HFFc6 (cell line): Measurements from ENCODE around the gene NSD1. TPM values are rescaled to one million over a fixed set of nuclear protein-coding genes. Genes with fewer than 3 reads are reported as not detected.
"Not testable (repeated sequence)": the region's sequence is repeated elsewhere in the genome, so short reads cannot be mapped to it uniquely, and the experiment has no call there.

Experiments
- DNase-seq: peaks from one replicate; pipeline ENCODE4 v3.0.0-alpha.2; 2018
- H3K27ac Mint-ChIP-seq: 2 replicates; pipeline ENCODE4 v1.8.0; 2020; ENCODE audit warnings: mild to moderate bottlenecking, mixed read lengths
- H3K27me3 Mint-ChIP-seq: 2 replicates; pipeline ENCODE4 v1.8.0; 2021; ENCODE audit warnings: mild to moderate bottlenecking, moderate library complexity, mixed read lengths; ENCODE audit not compliant: insufficient read depth
- H3K36me3 Mint-ChIP-seq: 2 replicates; pipeline ENCODE4 v1.8.0; 2021; ENCODE audit warnings: low read depth, mixed read lengths
- H3K4me1 Mint-ChIP-seq: 2 replicates; pipeline ENCODE4 v1.8.0; 2020; ENCODE audit warnings: low read depth, mixed read lengths
- H3K4me3 Mint-ChIP-seq: 2 replicates; pipeline ENCODE4 v1.8.0; 2020; ENCODE audit warnings: mild to moderate bottlenecking, moderate library complexity, mixed read lengths
- H3K9me3 Mint-ChIP-seq: 2 replicates; pipeline ENCODE4 v1.8.0; 2020; ENCODE audit warnings: mild to moderate bottlenecking, mixed read lengths
- CTCF ChIP-seq: fragments of 200-600 bp; sonication (generic); IDR thresholded peaks from 2 replicates; pipeline ENCODE4 v1.5.0; 2021; ENCODE audit warnings: antibody characterized with exemption, mild to moderate bottlenecking
- total RNA-seq, 6 experiments: library from RNA; stranded (reverse); fragmentation: NEBNext Ultra II Directional; extraction: Animal tissue kit (Norgen Biotek cat#: 25700); gene quantifications; 2 replicates in 1 of 6; 3 replicates in 5 of 6; pipeline ENCODE4 v1.2.3, GENCODE V29; 2021

Gene NSD1
- total RNA-seq, 6 experiments from 2014 or later, result 42.6 to 56.4 (median 48.4) TPM

- H3K36me3 Mint-ChIP-seq, result peaks cover 45% of the 10 kb centered on the region
- H3K9me3 Mint-ChIP-seq, result no peaks in the 10 kb centered on the region
- no peak for TF ChIP-seq CTCF
- peaks cover 46% of the 10 kb centered on the region for H3K4me1 Mint-ChIP-seq
- DNase-seq, result no peak
- H3K27me3 Mint-ChIP-seq, result no peaks in the 10 kb centered on the region
- no peak overlapping the region for H3K4me3 Mint-ChIP-seq
- peak overlapping the region; percentile 4 for H3K27ac Mint-ChIP-seq
These were observed 6.7 kb downstream of the NSD1 start for GRCh38 chr5:177140312-177140711.

- TF ChIP-seq CTCF, result no peak
- no peaks in the 10 kb centered on the region for H3K9me3 Mint-ChIP-seq
- H3K27ac Mint-ChIP-seq, result no peak overlapping the region
- H3K4me3 Mint-ChIP-seq, result no peak overlapping the region
- no peaks in the 10 kb centered on the region for H3K27me3 Mint-ChIP-seq
- H3K36me3 Mint-ChIP-seq, result peaks cover 41% of the 10 kb centered on the region
- DNase-seq, result no peak
- H3K4me1 Mint-ChIP-seq, result peaks cover 36% of the 10 kb centered on the region
These were observed 7.9 kb downstream of the NSD1 start for GRCh38 chr5:177141496-177141895.

GRCh38 chr5:177142098-177142611 lies 8.6 kb downstream of the NSD1 start:
- Mint-ChIP-seq H3K4me1 (peaks cover 36% of the 10 kb centered on the region), H3K27ac (no peak overlapping the region), H3K36me3 (peaks cover 41% of the 10 kb centered on the region), H3K4me3 (no peak overlapping the region), H3K27me3 (peaks cover 3% of the 10 kb centered on the region; the same call in 1 of the 2 replicates), H3K9me3 (no peaks in the 10 kb centered on the region)
- no peak for TF ChIP-seq CTCF
- DNase-seq, result no peak

GRCh38 chr5:177142778-177143177 lies 9.2 kb downstream of the NSD1 start:
- no peak overlapping the region for H3K27ac Mint-ChIP-seq
- peaks cover 3% of the 10 kb centered on the region; the same call in 1 of the 2 replicates for H3K27me3 Mint-ChIP-seq
- H3K4me3 Mint-ChIP-seq, result no peak overlapping the region
- peaks cover 36% of the 10 kb centered on the region for H3K4me1 Mint-ChIP-seq
- no peaks in the 10 kb centered on the region for H3K9me3 Mint-ChIP-seq
- no peak for DNase-seq
- peaks cover 43% of the 10 kb centered on the region for H3K36me3 Mint-ChIP-seq
- TF ChIP-seq CTCF, result no peak

GRCh38 chr5:177146891-177147638 lies 13.5 kb downstream of the NSD1 start:
- Mint-ChIP-seq H3K9me3 (no peaks in the 10 kb centered on the region), H3K4me1 (peaks cover 18% of the 10 kb centered on the region), H3K27me3 (peaks cover 3% of the 10 kb centered on the region; the same call in 1 of the 2 replicates), H3K36me3 (peaks cover 28% of the 10 kb centered on the region), H3K4me3 (peak overlapping the region; percentile 39; the same call in 1 of the 2 replicates), H3K27ac (peak overlapping the region; percentile 79)
- DNase-seq, result peak; percentile 30
- no peak for TF ChIP-seq CTCF

GRCh38 chr5:177150061-177150460 lies 16.5 kb downstream of the NSD1 start:
- H3K36me3 Mint-ChIP-seq, result peaks cover 22% of the 10 kb centered on the region
- not testable (repeated sequence) for H3K4me3 Mint-ChIP-seq, H3K9me3 Mint-ChIP-seq

More at GRCh38 chr5:177150061-177150460, 16.5 kb downstream of the NSD1 start:
- H3K27ac Mint-ChIP-seq, DNase-seq, H3K27me3 Mint-ChIP-seq: not testable (repeated sequence)
- H3K4me1 Mint-ChIP-seq, result peaks cover 28% of the 10 kb centered on the region
